ENCODE results near the gene OSMR. TPM values are rescaled to one million over a fixed set of nuclear protein-coding genes. Genes with fewer than 3 reads are reported as not detected.

Gene OSMR
- total RNA-seq, 1 experiment from 2014 or later = 82.4 TPM

GRCh38 chr5:38866362-38867031 lies 20.7 kb downstream of the OSMR start:
- intact Hi-C loops (cut with micrococcal nuclease; ENCODE audit: unreplicated experiment) (no loop called here), in situ Hi-C loops (cut with HindIII; ENCODE audit: low pct_unique_long_range_greater_than_20kb, low sequenced_read_pairs) (no loop called here)
- BruUV-seq (replicated peaks) = no TSS peak
- ATAC-seq = peak; percentile 70
- Histone ChIP-seq H3K9me3 (ENCODE audit: control insufficient read depth, insufficient read depth, low read depth, low read length) (peaks cover 3% of the 10 kb centered on the region; the same call in 1 of the 2 replicates), H3K4me3 (ENCODE audit: low read depth in 2 of 2, low read length in 2 of 2) (no peak overlapping the region), H3K36me3 (ENCODE audit: control insufficient read depth, insufficient read depth, low read length) (0 out of 2 replicates have a peak, but pooled peaks cover 3% of the 10 kb centered on the region), H3K27ac (ENCODE audit: low read length) (no peak overlapping the region), H3K4me1 (ENCODE audit: control insufficient read depth, insufficient read depth, low read length) (peaks cover 12% of the 10 kb centered on the region), H3K27me3 (ENCODE audit: control insufficient read depth, insufficient read depth, low read length) (no peaks in the 10 kb centered on the region)
- TF ChIP-seq CTCF (IDR thresholded peaks at IDR 0.05) = no peak
- no peak for TF ChIP-seq REST (IDR thresholded peaks at IDR 0.05; ENCODE audit: insufficient read depth in 1 of 2, low read depth in 2 of 2, low read length in 1 of 2)
- TF ChIP-seq SIN3A (IDR thresholded peaks at IDR 0.05; ENCODE audit: borderline replicate concordance, insufficient read depth, low read depth, low read length) = no peak
- TF ChIP-seq POLR2AphosphoS5 (IDR thresholded peaks at IDR 0.05; ENCODE audit: low read depth, low read length) = no peak
- no peak for TF ChIP-seq TCF7L2 (IDR thresholded peaks at IDR 0.05; ENCODE audit: low read depth, low read length)
- POLR2A ChIA-PET = no interaction called here
- CTCF ChIA-PET = no interaction called here
- no peak for DNase-seq (ENCODE audit: low read depth, low spot score)

GRCh38 chr5:38867032-38867398 lies 21.2 kb downstream of the OSMR start:
- CTCF ChIA-PET = no interaction called here
- intact Hi-C loops (cut with micrococcal nuclease; ENCODE audit: unreplicated experiment) (no loop called here), in situ Hi-C loops (cut with HindIII; ENCODE audit: low pct_unique_long_range_greater_than_20kb, low sequenced_read_pairs) (no loop called here)
- H3K27me3 ChIP-seq (ENCODE audit: control insufficient read depth, insufficient read depth, low read length) = no peaks in the 10 kb centered on the region
- DNase-seq (ENCODE audit: low read depth, low spot score) (no peak), ATAC-seq (no peak)
- no peak overlapping the region for H3K27ac ChIP-seq (ENCODE audit: low read length)
- H3K36me3 ChIP-seq (ENCODE audit: control insufficient read depth, insufficient read depth, low read length) = 0 out of 2 replicates have a peak, but pooled peaks cover 3% of the 10 kb centered on the region
- H3K4me1 ChIP-seq (ENCODE audit: control insufficient read depth, insufficient read depth, low read length) = peaks cover 12% of the 10 kb centered on the region
- no peak overlapping the region for H3K4me3 ChIP-seq (ENCODE audit: low read depth in 2 of 2, low read length in 2 of 2)
- POLR2A ChIA-PET = no interaction called here
- TF ChIP-seq CTCF (IDR thresholded peaks at IDR 0.05) = no peak
- BruUV-seq (replicated peaks) = no TSS peak
- peaks cover 3% of the 10 kb centered on the region; the same call in 1 of the 2 replicates for H3K9me3 ChIP-seq (ENCODE audit: control insufficient read depth, insufficient read depth, low read depth, low read length)
